Kidney tubule cell (primary cell): ENCODE measurements around the gene TAF1D.
"Not testable (repeated sequence)": the region's sequence is repeated elsewhere in the genome, so short reads cannot be mapped to it uniquely, and the experiment has no call there.

Source experiments
- DNase-seq: peaks from one replicate; pipeline ENCODE4 v3.0.0-alpha.2; 2018; ENCODE audit warnings: low spot score

The TAF1D gene

GRCh38 chr11:93747122-93747521, 5.8 kb upstream of the TAF1D start:
- peak; percentile 37 for DNase-seq

DNA sequence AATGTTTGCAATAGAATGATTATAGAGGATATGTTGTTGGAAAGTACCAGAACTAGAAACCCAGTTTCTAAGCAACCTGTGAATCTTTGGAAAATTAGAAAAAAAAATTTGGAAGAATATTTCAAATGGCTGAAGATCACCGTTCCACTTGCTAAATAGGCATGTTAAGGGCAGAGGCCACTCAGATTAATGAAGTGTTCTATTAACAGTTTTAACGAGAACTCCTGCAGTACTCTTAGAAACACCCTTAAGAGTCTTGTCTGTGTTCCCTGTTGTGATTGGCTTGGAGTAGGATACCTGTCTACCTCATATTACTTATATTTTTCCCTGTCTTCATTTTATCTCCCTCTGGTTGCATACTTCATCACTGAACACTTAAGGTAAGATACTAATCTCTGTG, 4.8 kb upstream of the TAF1D start:
- DNase-seq = peak; percentile 38

GRCh38 chr11:93745005-93745755, 3.9 kb upstream of the TAF1D start:
- DNase-seq = not testable (repeated sequence)

GRCh38 chr11:93744669-93745004, 3.3 kb upstream of the TAF1D start:
- no peak for DNase-seq

DNA sequence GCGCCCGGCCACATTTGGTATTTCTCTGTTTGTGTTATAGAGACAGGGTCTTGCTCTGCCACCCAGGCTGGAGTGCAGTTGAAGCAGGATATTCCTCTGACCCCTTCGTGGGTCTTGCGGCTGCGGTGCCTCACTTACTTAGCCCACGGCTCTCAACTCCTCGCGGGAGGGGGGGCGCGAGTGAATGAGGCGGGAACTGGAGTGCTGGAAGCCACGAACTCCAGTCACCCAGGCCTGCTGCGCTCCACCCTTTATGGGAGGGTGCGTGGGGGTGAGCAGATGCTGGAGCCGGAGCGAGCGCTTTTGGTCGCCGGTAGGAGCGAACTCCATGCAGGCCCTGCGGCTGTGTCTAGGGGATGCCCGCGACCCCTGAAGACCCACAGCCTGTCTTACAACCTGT, 2.0 kb upstream of the TAF1D start:
- DNase-seq = peak; percentile 41

DNA sequence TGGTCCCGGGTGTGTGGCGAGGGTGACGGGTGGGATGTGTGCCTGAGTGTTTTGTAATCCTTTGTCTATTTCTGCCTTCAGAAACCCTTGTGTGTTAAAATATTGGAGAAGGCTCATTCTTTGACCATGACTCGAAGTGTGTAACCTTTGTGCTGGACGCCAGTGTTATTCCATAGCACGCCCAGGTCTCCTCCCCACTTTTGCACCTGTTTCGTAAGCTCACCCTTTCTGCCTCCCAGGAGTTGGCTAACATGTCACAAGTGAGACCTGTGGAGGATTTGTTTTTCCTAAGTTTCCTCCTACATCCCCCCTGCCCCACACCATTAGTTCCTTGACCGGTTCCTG, 559 bp upstream of the TAF1D start:
- DNase-seq = peak; percentile 84

- DNase-seq = peak; percentile 69
These were observed 583 bp downstream of the TAF1D start for GRCh38 chr11:93740730-93741093.

DNA sequence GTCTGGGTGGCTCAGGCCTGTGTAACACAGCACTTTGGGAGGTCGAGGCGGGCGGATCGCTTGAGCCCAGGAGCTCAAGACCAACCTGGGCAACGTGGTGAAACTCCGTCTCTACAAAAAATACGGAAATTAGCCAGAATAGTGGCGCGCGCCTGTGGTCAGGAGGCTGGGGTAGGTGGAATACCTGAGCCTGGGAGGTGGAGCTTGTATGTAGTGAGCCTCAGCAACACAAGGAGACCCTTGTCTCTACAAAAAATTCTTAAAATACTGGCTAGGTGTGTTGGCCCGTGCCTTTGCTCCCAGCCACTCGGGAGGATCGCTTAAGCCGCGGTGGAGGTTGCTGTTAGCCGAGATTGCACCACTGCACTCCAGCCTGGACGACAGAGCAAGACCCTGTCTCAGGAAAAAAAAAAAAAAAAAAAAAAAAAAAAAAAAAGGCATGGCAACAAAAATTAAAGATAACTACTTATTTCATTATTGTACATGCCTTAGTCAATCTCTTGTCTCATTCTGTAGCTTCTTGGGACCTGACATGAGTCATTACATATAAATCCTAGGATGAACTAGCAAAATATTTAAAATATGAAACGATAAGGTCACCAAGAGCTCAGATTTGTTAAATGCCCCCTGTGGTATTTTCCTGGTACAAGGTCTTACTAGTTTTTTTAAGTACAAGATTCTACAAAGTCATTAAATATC, 1.1 kb downstream of the TAF1D start:
- DNase-seq = peak; percentile 80

- peak; percentile 36 for DNase-seq
These were observed 2.6 kb downstream of the TAF1D start for GRCh38 chr11:93738647-93739081.

DNA sequence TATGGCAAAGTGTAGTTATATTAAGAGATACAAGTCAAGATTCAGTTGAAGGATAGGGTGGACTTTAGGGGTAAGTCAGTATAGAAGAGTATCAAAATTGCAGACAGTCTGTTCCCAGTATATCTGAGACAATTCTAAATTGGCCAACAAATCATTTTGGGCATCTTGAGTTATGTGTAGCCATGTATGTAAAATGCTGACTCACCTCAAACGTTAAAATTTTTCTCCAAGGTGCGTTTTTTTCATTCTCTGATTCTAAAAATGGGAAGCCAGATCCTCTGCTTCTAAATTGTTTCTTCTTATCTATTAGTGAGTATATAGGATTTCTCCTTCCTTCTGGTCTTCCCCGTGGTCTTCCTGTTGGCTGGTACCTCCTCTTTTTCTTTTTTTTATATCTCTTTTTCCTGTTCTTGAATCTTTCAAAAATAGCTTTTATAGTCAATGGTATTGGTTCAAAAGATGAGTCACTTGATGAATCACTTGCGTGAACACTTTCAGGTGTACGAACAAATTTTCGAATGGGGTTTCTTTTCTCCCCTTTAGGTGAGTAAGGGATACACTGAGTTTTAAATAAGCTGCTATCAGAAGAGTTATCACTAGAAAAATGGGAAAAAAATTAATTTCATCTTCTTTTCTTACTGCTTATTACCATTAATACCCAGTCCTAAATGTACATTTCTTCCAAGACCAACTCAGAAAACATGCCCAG, 3.2 kb downstream of the TAF1D start:
- peak; percentile 60 for DNase-seq

- no peak for DNase-seq
These were observed 5.2 kb downstream of the TAF1D start for GRCh38 chr11:93736129-93736528.

GRCh38 chr11:93735627-93736026, 5.7 kb downstream of the TAF1D start:
- DNase-seq = no peak

GRCh38 chr11:93734427-93735222, 6.7 kb downstream of the TAF1D start:
- DNase-seq = no peak

DNA sequence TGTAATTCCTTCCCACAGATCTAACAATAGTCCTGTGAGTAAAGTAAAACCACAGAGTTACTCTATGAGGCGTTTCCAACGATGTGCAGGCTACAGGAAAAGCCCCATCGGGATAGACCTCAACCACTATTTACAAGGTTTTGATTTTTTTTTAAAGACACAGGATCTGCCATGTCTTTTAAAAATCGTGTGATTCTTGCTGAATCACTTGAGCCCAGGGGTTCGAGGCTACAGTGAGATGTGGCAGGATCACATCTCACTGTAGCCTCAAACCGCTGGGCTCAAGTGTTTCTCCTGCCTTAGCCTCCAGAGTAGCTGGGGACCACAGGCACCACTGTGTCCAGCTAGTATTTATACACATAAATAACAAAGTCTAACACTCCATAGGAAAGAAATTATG, 7.8 kb downstream of the TAF1D start:
- DNase-seq = no peak

DNA sequence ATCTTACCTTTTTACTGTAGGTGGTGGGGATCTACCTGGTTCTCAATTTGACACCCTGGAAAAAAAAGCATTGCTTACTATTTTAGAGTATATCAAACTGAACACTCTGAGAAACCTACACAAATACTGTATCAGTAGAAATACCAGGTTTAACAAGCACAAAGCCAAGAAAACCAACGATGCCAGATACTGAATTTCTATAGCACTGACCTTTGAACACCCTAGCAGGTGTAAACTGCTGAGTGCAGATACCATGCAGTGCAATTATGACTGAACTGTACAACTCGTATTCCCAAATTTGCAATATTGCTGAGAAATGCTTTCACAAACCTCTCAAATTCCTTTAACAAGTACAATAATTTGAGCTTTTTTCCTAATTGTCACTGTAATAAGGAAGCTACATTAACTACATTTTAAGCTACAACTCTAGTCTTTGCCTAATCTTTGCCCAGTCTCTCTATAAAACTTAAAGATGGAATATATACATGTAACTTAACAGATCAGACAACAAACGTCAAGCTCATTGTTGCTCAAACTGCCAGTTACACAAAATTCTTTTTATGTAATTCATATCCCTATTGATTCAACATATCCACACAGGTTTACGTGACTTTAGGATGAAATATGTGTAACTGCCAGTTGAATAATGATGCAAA, 8.9 kb downstream of the TAF1D start:
- DNase-seq = no peak

- DNase-seq = no peak
These were observed 10.9 kb downstream of the TAF1D start for GRCh38 chr11:93730108-93731107.

DNA sequence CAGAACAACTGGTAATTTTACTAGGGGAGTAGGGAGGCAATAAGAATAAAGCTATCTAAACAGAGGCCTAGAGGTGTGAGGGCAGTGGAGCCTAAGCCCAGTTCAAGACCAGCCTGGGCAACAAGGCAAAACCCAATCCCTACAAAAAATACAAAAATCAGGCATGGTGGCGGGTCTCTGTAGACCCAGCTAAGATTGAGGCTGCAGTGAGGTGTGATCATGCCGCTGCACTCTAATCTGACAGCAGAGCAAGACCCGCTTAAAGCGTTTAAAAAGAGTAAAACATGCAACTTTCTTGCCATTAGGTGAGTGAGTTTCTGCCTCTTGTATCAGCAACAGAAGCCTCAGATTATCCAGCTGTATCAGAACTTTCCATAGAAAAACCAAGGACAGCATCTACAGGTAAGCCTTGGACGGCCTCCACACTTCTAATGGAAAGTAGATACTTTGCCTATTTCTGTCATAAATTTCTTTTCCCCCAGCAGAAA, 12.1 kb downstream of the TAF1D start:
- DNase-seq = no peak

GRCh38 chr11:93728792-93729128, 12.5 kb downstream of the TAF1D start:
- no peak for DNase-seq

DNA sequence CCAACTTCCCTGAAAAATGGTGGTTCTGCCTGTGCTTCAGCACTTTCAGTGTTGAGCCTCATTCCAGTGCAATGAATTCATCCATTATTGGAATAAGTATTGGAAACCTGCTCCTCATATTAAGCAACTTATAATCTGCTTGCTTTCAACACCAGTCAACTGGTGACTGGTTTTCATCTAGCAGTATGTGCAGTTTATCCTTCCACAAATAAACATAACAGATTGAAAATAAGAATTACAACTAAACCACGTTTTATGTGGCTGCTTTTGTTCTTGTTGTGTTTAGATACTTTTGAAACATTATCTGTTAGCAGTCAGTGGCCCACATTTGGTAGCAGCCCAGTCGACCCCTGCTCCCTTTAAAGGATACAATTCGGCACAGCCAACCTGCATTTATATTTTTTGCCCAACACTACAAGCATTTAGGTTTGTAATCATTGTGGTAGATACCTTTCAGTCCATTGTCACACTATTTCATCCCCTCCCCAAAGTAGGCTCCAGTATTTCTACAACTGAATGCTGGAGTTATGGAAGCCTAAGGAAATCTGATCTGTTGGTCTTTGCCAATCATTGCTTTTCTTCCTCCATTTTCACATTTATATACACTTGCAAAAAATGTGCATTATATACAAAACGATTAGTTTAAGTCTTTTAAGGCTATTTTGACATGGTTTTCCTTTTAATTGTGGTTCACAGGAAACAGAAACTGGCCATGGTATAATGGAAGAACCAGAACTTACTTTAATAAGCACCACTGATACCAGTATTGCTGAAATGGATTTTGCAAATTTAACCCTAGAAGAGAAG, 13.1 kb downstream of the TAF1D start:
- DNase-seq = no peak

GRCh38 chr11:93724089-93724488, 17.2 kb downstream of the TAF1D start:
- DNase-seq = no peak
